GM19324 (cell line): Measurements from ENCODE around the gene MAP3K8.

Experiments
- ATAC-seq: cut with Tn5 transposase; IDR thresholded peaks from one replicate; pipeline ENCODE4 v1.9.1; 2021; ENCODE audit warnings: mild to moderate bottlenecking, moderate library complexity; ENCODE audit not compliant: unreplicated experiment, low FRiP score

MAP3K8 gene

GRCh38 chr10:30488316-30488715 lies 54.3 kb downstream of the MAP3K8 start:
- ATAC-seq, result no peak

- no peak for ATAC-seq
Observed at GRCh38 chr10:30489346-30489745, 55.4 kb downstream of the MAP3K8 start.

- no peak for ATAC-seq
Observed at GRCh38 chr10:30490289-30491000, 56.5 kb downstream of the MAP3K8 start.

GRCh38 chr10:30491204-30491915 lies 57.4 kb downstream of the MAP3K8 start:
- no peak for ATAC-seq

GRCh38 chr10:30491916-30492515 lies 58.0 kb downstream of the MAP3K8 start:
- no peak for ATAC-seq

- ATAC-seq, result peak; percentile 65
Observed at GRCh38 chr10:30493609-30494530, 59.9 kb downstream of the MAP3K8 start.

- no peak for ATAC-seq
Observed at GRCh38 chr10:30494558-30494957, 60.6 kb downstream of the MAP3K8 start.

- no peak for ATAC-seq
Observed at GRCh38 chr10:30495687-30496086, 61.7 kb downstream of the MAP3K8 start.

- ATAC-seq, result no peak
Observed at GRCh38 chr10:30499816-30500215, 65.8 kb downstream of the MAP3K8 start.

GRCh38 chr10:30500534-30500933 lies 66.5 kb downstream of the MAP3K8 start:
- ATAC-seq, result no peak

- no peak for ATAC-seq
Observed at GRCh38 chr10:30500963-30501504, 67.0 kb downstream of the MAP3K8 start.

GRCh38 chr10:30502266-30503060 lies 68.5 kb downstream of the MAP3K8 start:
- ATAC-seq, result peak; percentile 65

- no peak for ATAC-seq
Observed at GRCh38 chr10:30503700-30504266, 69.8 kb downstream of the MAP3K8 start.

- ATAC-seq, result no peak
Observed at GRCh38 chr10:30505543-30506298, 71.7 kb downstream of the MAP3K8 start.

- ATAC-seq, result no peak
Observed at GRCh38 chr10:30509508-30509907, 75.5 kb downstream of the MAP3K8 start.

- ATAC-seq, result no peak
Observed at GRCh38 chr10:30510184-30510931, 76.4 kb downstream of the MAP3K8 start.

- ATAC-seq, result no peak
Observed at GRCh38 chr10:30510932-30511700, 77.1 kb downstream of the MAP3K8 start.
